GM19438 (cell line): Measurements from ENCODE around the gene LRP1.

Source experiments
- ATAC-seq: cut with Tn5 transposase; IDR thresholded peaks from one replicate; pipeline ENCODE4 v1.9.1; 2021; ENCODE audit warnings: low read depth; ENCODE audit not compliant: unreplicated experiment

Gene LRP1

GRCh38 chr12:57169046-57169795, 40.9 kb downstream of the LRP1 start:
- no peak for ATAC-seq

- no peak for ATAC-seq
Measured at GRCh38 chr12:57169969-57170368, 41.7 kb downstream of the LRP1 start.

GRCh38 chr12:57170408-57170807, 42.1 kb downstream of the LRP1 start:
- no peak for ATAC-seq

- no peak for ATAC-seq
Measured at GRCh38 chr12:57170927-57171326, 42.6 kb downstream of the LRP1 start.

GRCh38 chr12:57171668-57172067, 43.4 kb downstream of the LRP1 start:
- ATAC-seq: no peak

- no peak for ATAC-seq
Measured at GRCh38 chr12:57173089-57173488, 44.8 kb downstream of the LRP1 start.

GRCh38 chr12:57173683-57174082, 45.4 kb downstream of the LRP1 start:
- ATAC-seq: no peak

- ATAC-seq: no peak
Measured at GRCh38 chr12:57175428-57176138, 47.3 kb downstream of the LRP1 start.

GRCh38 chr12:57176139-57176477, 47.8 kb downstream of the LRP1 start:
- no peak for ATAC-seq

- ATAC-seq: no peak
Measured at GRCh38 chr12:57176846-57177245, 48.6 kb downstream of the LRP1 start.

- ATAC-seq: no peak
Measured at GRCh38 chr12:57177354-57177753, 49.1 kb downstream of the LRP1 start.

GRCh38 chr12:57178213-57178612, 49.9 kb downstream of the LRP1 start:
- ATAC-seq: no peak

- ATAC-seq: no peak
Measured at GRCh38 chr12:57179331-57180086, 51.2 kb downstream of the LRP1 start.

- no peak for ATAC-seq
Measured at GRCh38 chr12:57180321-57180989, 52.2 kb downstream of the LRP1 start.

- ATAC-seq: no peak
Measured at GRCh38 chr12:57181072-57181471, 52.8 kb downstream of the LRP1 start.

- no peak for ATAC-seq
Measured at GRCh38 chr12:57181561-57182155, 53.4 kb downstream of the LRP1 start.

GRCh38 chr12:57182918-57183575, 54.8 kb downstream of the LRP1 start:
- ATAC-seq: peak; percentile 89

GRCh38 chr12:57183939-57184725, 55.8 kb downstream of the LRP1 start:
- no peak for ATAC-seq

- ATAC-seq: no peak
Measured at GRCh38 chr12:57185403-57185802, 57.1 kb downstream of the LRP1 start.
